GM18861 (cell line): ENCODE results near the gene TESMIN.

Source experiments
- ATAC-seq: cut with Tn5 transposase; IDR thresholded peaks from one replicate; pipeline ENCODE4 v1.9.1; 2021; ENCODE audit not compliant: unreplicated experiment

TESMIN gene

GRCh38 chr11:68714060-68714856 is 37.1 kb downstream of the TESMIN start:
- ATAC-seq: no peak

GRCh38 chr11:68711114-68711513 is 40.2 kb downstream of the TESMIN start:
- ATAC-seq: no peak

- no peak for ATAC-seq
Measured at GRCh38 chr11:68710409-68710808, 40.9 kb downstream of the TESMIN start.

GRCh38 chr11:68709062-68709461 is 42.3 kb downstream of the TESMIN start:
- no peak for ATAC-seq

- no peak for ATAC-seq
Measured at GRCh38 chr11:68707527-68707926, 43.8 kb downstream of the TESMIN start.

- no peak for ATAC-seq
Measured at GRCh38 chr11:68704887-68705286, 46.4 kb downstream of the TESMIN start.

- ATAC-seq: no peak
Measured at GRCh38 chr11:68698993-68699392, 52.3 kb downstream of the TESMIN start.

- no peak for ATAC-seq
Measured at GRCh38 chr11:68695531-68695930, 55.8 kb downstream of the TESMIN start.

- no peak for ATAC-seq
Measured at GRCh38 chr11:68694431-68695297, 56.7 kb downstream of the TESMIN start.

- no peak for ATAC-seq
Measured at GRCh38 chr11:68693484-68693882, 57.8 kb downstream of the TESMIN start.

- no peak for ATAC-seq
Measured at GRCh38 chr11:68692871-68693483, 58.3 kb downstream of the TESMIN start.

- ATAC-seq: no peak
Measured at GRCh38 chr11:68692115-68692514, 59.2 kb downstream of the TESMIN start.

- ATAC-seq: no peak
Measured at GRCh38 chr11:68691402-68691784, 59.9 kb downstream of the TESMIN start.

- ATAC-seq: no peak
Measured at GRCh38 chr11:68690671-68691401, 60.5 kb downstream of the TESMIN start.

GRCh38 chr11:68689737-68690625 is 61.3 kb downstream of the TESMIN start:
- no peak for ATAC-seq

GRCh38 chr11:68688881-68689280 is 62.4 kb downstream of the TESMIN start:
- no peak for ATAC-seq

GRCh38 chr11:68687986-68688385 is 63.3 kb downstream of the TESMIN start:
- no peak for ATAC-seq

GRCh38 chr11:68687311-68687710 is 64.0 kb downstream of the TESMIN start:
- ATAC-seq: no peak

GRCh38 chr11:68686486-68686885 is 64.8 kb downstream of the TESMIN start:
- no peak for ATAC-seq
